Anterior cingulate cortex (tissue), 58 donors: ENCODE data around the gene SMIM36.
"Not testable (repeated sequence)": the region's sequence is repeated elsewhere in the genome, so short reads cannot be mapped to it uniquely, and the experiment has no call there.

Source experiments
- DNase-seq, 58 donors: peaks; one replicate each; lab custom pipeline; 2025; lab: John Stamatoyannopoulos, UW

SMIM36 gene

DNA sequence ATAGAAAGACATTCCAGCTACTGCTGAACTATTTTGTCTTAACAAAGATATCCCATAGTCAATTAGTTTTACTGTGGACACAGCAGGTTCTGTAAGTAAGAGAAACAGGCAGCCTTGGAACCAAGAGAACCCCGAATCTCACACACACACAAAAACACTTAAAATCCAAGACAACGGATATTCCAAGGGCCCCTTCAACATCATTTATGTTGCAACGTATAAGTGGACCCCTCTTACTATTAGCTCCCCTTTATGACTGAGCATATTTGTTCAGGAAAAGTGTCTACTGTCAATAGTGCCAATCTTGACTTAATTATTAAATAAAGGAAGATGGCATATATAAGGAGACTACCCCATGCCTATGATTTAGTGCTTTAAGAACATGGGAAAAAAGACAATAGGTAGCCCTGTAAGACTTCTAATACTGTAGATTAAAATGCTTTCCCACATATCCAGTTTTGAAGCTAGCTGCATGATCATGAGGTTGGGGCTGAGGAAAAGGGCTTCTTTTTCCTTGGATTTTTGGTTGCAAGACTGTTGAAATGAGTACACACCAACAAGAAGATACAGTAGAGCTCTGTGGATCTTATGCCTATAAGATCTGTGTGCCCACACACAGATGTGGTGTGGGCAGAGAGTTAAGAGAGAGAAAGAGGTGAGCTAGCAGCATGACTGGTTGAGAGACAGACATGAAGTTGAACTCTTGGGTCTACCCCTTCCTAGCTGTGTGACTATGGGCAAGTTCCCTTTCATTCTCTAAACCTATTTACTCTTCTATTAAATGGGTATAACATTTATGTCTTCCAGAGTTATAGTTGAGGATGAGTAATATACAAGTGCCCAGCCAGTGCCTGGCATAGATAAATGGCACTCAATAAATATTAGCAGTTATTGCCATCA is 92.6 kb downstream of the SMIM36 start:
- DNase-seq, result no peak

DNA sequence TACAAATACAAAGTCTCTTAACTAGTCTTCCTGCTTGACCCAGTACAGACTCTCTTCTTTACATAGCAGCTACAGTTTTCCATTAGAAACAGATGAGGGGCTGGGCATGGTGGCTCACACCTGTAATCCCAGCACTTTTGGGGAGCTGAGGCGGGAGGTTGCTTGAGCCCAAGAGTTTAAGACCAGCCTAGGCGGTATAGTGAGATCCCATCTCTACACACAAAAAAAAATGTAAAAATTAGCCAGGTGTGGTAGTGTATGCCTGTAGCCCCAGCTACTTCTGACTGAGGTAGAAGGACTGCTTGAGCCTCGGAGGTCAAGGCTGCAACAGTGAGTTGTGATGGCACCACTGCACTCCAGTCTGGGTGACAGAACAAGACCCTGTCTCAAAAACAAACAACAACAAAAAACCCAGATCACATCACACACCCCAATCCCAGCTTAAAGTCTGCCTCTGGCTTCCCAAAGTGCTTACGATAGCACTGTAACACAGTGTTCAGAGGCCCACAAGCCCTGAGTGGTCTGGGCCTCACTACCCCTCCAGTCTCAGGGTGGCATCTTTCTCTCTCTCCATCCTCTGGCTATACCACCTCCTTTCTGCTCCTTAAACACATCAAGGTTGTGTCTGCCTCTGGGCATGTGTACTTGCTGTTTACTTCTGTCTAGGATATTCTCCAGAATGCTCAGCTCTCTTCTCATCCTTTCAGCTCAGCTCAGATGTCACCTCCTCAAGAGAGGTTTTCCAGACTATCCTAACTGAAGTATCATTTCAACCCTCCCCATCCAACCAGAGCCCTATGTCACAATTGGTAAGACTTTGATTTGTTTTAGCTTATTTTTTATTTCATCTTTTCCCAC is 93.6 kb downstream of the SMIM36 start:
- DNase-seq, result no peak

GRCh38 chr17:55416470-55417052 is 94.7 kb downstream of the SMIM36 start:
- DNase-seq, result peak in 1 of 58 donors; percentile 13

GRCh38 chr17:55416000-55416399 is 95.3 kb downstream of the SMIM36 start:
- no peak for DNase-seq

- no peak for DNase-seq
Measured at GRCh38 chr17:55414983-55415382, 96.3 kb downstream of the SMIM36 start.

GRCh38 chr17:55413825-55414489 is 97.3 kb downstream of the SMIM36 start:
- no peak for DNase-seq

DNA sequence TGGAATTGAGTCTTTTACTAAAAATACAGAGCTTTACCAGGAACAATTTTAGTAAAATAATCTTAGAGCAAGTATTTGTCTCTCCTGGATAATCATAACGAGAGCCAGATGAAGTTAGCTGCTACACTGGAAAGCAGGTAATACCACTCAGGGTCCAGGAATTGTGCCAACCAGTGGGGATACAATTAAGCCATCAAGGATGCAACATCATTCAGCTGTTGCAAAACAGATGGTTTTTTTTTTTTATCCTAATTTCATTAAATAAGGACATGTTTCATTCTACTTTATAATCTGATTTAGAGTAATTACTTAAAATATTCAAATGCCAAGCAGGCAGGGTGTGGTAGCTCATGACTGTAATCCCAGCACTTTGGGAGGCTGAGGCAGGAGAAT is 99.8 kb downstream of the SMIM36 start:
- no peak for DNase-seq

- no peak for DNase-seq
Measured at GRCh38 chr17:55410722-55411462, 100.4 kb downstream of the SMIM36 start.

GRCh38 chr17:55409030-55409800 is 102.0 kb downstream of the SMIM36 start:
- DNase-seq, result no peak

DNA sequence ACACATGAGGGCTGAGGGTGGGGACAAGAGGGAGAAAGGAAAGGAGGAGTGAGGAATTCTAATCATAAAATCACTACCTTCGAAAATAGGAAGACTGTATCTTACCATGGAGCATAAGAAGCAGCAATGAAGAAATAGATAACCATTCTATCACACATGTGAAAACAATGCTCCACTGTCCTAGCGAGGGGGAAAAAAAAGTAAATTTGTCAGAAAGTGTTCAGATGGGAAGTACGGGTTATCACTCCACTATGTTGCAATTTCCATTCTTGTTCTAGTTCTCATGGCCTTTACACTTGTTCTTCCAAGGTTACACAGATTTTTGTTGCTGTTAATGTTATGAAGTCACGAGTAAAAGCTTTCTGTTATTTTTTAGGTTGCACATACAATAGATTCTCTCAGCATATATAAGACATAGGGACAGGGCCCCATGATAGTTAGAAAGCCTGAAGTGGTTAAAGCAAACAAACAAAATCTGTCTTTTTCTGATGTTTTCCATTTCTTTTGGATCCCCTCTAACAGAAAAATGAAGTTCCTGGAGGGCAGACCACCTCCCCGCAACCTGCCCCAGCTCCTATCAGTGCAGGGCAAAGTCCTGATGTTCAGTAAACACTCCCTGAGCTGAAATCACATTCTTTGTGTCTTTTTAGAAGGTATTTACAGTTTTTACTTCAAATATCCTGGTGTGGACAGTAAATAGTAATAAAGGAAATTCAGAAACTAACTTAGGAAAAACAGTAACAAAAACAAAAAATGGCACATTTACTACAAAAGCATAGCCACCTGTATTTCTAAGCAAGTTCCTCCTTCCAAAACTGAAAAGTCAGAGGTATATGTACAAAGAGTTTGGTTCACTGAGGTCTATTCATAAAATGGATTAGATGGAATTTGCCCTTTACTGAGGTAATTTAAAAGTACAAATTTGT is 103.3 kb downstream of the SMIM36 start:
- no peak for DNase-seq

- no peak for DNase-seq
Measured at GRCh38 chr17:55405600-55405999, 105.7 kb downstream of the SMIM36 start.

DNA sequence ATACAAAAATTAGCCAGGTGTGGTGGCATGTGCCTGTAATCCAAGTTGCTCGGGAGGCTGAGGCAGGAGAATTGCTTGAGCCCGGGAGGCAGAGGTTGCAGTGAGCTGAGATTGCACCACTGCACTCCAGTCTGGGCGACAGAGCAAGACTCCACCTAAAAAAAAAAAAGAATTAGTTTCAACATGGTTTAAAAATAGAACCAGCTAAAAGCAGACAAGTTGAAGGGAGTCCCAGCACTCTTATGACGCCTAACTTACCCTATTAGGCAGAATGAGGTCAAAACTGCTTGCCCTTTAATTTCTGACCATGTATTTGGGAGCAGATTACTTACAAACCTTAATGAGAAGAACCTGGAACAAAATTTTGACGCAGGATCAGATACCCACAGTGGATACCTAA is 107.1 kb downstream of the SMIM36 start:
- DNase-seq, result not testable (repeated sequence)

- no peak for DNase-seq
Measured at GRCh38 chr17:55402374-55402773, 108.9 kb downstream of the SMIM36 start.
